Naive B cell (primary cell): Measurements from ENCODE around the gene ZNF497. TPM values are rescaled to one million over a fixed set of nuclear protein-coding genes. Genes with fewer than 3 reads are reported as not detected.
"Not testable (repeated sequence)": the region's sequence is repeated elsewhere in the genome, so short reads cannot be mapped to it uniquely, and the experiment has no call there.

ENCODE experiments used
- ATAC-seq, 2 donors: fragments of 150-1000 bp; cut with Tn5 transposase; 2 replicates each; pipeline ENCODE4 v1.10.0; 2021; ENCODE audit warnings: low read depth in 2 of 2, mild to moderate bottlenecking in 2 of 2, moderate library complexity in 2 of 2
- DNase-seq: peaks from one replicate; pipeline ENCODE4 v3.0.0; 2022
- H3K27ac Mint-ChIP-seq, 6 donors: one replicate each; pipeline ENCODE4 v1.8.0; 2020 to 2022; ENCODE audit warnings: mild to moderate bottlenecking in 6 of 6, mixed read lengths in 6 of 6, moderate library complexity in 5 of 6, inconsistent platforms in 2 of 6
- H3K27me3 Mint-ChIP-seq, 3 donors: one replicate each; pipeline ENCODE4 v1.8.0; 2021 to 2022; ENCODE audit warnings: mixed read lengths in 3 of 3, mild to moderate bottlenecking in 1 of 3
- H3K36me3 Mint-ChIP-seq, 2 donors: one replicate each; pipeline ENCODE4 v1.8.0; 2020 to 2022; ENCODE audit warnings: mixed read lengths in 2 of 2, inconsistent platforms in 1 of 2, mild to moderate bottlenecking in 1 of 2
- H3K4me1 Mint-ChIP-seq, 3 donors: one replicate each; pipeline ENCODE4 v1.8.0; 2020 to 2022; ENCODE audit warnings: mixed read lengths in 3 of 3, inconsistent platforms in 1 of 3, mild to moderate bottlenecking in 1 of 3, moderate library complexity in 1 of 3
- H3K4me3 Mint-ChIP-seq, 8 donors: one replicate each; pipeline ENCODE4 v1.8.0; 2020 to 2022; ENCODE audit warnings: mild to moderate bottlenecking in 8 of 8, mixed read lengths in 8 of 8, moderate library complexity in 8 of 8, inconsistent platforms in 2 of 8
- H3K9me3 Mint-ChIP-seq, 7 donors: one replicate each; pipeline ENCODE4 v1.8.0; 2020 to 2022; ENCODE audit warnings: mixed read lengths in 7 of 7, mild to moderate bottlenecking in 5 of 7, inconsistent platforms in 2 of 7, moderate library complexity in 1 of 7
- polyA plus RNA-seq, 6 donors: library from polyadenylated mRNA; unstranded; fragments of 300-500 nt; fragmentation: Illumina TruSeq; gene quantifications; one replicate each; pipeline ENCODE4 v1.2.3, GENCODE V29; 2021; ENCODE audit warnings: low read depth in 6 of 6

The ZNF497 gene
- polyA plus RNA-seq, 6 donors from 2014 or later: 0.23 to 2.3 (median 1.5) TPM

DNA sequence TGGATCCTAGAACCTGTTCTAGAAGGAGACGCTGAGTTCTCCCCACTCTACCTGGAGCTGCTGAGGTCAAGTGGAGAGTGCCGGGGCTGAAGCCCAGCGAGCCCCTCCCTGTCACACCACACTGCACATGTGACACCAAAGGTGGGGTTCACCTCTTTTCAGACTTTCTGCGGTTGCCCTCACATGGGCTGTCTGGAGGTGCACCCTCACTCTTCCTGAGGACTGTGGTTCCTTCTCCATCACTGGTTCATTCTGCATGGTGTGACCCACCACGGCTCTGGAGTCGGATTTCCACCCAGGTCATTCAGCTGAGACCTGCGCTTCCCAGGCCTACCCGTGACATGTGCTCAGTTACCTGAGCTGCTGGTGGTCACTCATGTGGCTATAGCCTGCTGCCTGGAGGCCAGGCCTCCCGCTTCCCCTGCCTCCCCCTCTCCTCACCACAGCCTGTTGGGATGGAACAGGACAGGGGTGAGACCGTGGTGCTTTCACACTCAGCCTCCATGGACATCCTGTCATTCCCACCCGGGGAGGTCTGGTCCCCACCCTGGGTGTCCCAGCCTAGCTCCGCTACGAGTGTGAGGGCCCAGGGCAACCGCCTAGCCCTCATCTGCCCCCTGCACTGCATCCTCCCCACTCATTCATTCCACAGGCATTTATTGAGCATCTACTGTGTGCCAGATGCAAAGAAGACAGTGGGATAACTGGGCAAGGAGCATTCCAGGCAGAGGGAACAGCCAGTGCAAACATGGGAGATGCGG, 8.7 kb downstream of the ZNF497 start:
- peak overlapping the region in 1 of 8 donors; percentile 38 for H3K4me3 Mint-ChIP-seq
- ATAC-seq (no peak), DNase-seq (no peak)
- H3K36me3 Mint-ChIP-seq: peaks cover 0 to 8% of the 10 kb centered on the region in 2 donors
- peaks cover 12 to 36% (median 19%) of the 10 kb centered on the region in 3 donors for H3K4me1 Mint-ChIP-seq
- no peaks in the 10 kb centered on the region for H3K9me3 Mint-ChIP-seq
- H3K27me3 Mint-ChIP-seq: peaks cover 0 to 4% (median 0%) of the 10 kb centered on the region in 3 donors
- H3K27ac Mint-ChIP-seq: no peak overlapping the region

DNA sequence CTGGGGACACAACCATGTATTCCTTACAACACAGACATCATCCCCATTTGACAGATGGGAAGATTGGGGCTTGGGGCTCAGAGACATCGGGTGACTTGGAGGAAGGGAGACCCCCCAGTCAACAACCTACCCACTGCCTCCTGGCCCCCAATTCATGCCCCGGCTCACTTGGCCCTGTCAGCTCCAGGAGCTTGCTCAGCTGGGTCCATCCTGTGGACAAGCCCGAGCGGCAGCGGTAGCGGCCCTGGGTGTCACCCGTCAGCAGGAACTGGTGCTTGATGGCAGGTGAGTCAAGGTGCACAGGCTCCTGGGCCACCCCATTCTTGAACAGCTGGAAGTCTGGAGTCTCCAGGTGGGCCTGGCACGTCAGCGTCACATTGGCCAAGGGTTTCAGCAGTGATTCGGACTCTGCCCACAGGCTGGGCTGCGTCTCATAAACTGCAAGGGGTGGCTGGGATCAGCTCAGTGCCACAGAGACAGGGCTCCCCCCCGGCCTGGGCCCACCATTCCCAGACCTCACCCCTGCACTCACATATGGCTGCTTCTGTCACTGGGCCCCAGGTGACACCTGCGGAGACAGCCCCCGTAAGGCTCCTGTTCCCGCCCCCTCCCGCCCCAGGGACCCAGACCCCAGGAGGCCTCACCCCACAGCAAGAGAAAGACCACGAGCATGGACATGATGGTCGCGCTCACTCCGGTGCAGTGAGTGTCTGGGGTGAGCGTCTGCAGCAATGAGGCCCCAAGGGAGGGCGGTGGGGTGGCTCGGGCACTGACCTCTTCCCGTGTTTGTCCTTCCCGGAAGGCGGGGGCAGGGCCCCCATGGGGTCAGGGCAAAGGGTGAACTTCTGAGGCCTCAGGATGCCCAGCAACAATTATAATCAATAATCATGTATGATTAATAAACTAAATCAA, 9.5 kb downstream of the ZNF497 start, which contains the start of gene A1BG:
Gene A1BG, minus strand, starts transcription at position 733 of the 912 bp plus-strand sequence. Its CDS starts 55 bp downstream, at position 678.
- peaks cover 0 to 3% (median 0%) of the 10 kb centered on the region in 3 donors for H3K27me3 Mint-ChIP-seq

DNA sequence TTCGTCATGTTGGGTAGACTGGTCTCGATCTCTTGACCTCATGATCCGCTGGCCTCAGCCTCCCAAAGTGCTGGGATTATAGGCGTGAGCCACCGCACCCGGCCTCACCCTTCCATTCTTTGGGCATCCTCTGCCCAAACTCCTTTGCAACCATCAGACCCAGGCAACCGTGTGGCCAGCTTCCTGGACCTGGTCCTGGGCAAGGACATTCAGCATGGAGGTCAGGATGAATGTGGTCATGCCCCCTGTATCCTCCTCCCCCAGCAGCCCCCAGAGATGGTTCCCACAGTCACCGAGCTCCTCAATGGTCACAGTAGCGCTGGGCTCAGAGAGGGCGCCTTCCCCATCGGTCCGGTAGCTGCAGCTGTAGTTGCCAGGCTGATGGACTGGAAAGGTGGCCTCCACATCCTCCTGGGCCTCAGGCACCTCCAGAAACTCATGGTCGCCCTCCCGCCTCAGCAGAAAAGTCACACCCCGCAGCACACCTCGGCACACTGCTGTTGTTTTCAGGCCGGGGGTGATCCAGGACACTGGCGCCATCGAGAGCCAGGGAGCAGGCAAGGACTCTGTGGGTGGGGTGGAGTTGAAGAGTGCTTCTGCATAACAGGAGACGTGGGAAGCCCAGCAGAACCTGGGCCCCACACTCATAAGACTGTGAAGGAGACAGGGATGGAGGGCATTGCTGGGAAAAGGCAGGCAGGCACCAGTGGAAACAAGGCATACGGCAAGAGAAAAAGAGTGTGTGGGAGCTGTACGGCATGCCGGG, 10.4 kb downstream of the ZNF497 start:
- ATAC-seq (no peak), DNase-seq (no peak)
- H3K36me3 Mint-ChIP-seq: peaks cover 0 to 8% of the 10 kb centered on the region in 2 donors
- no peaks in the 10 kb centered on the region for H3K9me3 Mint-ChIP-seq
- peak overlapping the region in 2 of 8 donors; percentile 62 to 71 for H3K4me3 Mint-ChIP-seq
- H3K4me1 Mint-ChIP-seq: peaks cover 12 to 36% (median 28%) of the 10 kb centered on the region in 3 donors
- no peaks in the 10 kb centered on the region for H3K27me3 Mint-ChIP-seq
- H3K27ac Mint-ChIP-seq: peak overlapping the region in 1 of 6 donors; percentile 44

More for the DNA sequence above, 9.5 kb downstream of the ZNF497 start, which contains the start of gene A1BG:
- no peaks in the 10 kb centered on the region for H3K9me3 Mint-ChIP-seq
- H3K36me3 Mint-ChIP-seq: peaks cover 0 to 8% of the 10 kb centered on the region in 2 donors
- H3K27ac Mint-ChIP-seq: no peak within 1 kb of the TSS
- H3K4me3 Mint-ChIP-seq: peak within 1 kb of the TSS in 2 of 8 donors; percentile 38 to 71
- ATAC-seq (no peak), DNase-seq (no peak)
- H3K4me1 Mint-ChIP-seq: peaks cover 12 to 36% (median 26%) of the 10 kb centered on the region in 3 donors

DNA sequence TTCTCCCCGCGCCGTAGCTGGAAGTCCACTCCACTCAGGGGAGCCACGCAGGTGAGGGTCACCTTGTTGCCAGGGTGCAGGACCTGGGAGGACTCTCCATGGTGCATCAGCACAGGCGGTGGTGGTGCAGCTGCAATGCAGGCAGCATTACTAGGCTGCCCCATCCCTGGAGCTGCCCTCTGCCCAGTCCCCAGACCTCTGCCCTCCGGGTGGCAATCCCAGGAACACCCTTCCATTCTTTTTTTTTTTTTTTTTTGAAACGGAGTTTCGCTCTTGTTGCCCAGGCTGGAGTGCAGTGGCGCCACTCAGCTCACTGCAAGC, 11.0 kb downstream of the ZNF497 start:
- ATAC-seq (no peak), DNase-seq (no peak)
- Mint-ChIP-seq H3K9me3 (no peaks in the 10 kb centered on the region), H3K36me3 (peaks cover 0 to 8% of the 10 kb centered on the region in 2 donors), H3K4me1 (peaks cover 15 to 32% (median 32%) of the 10 kb centered on the region in 3 donors), H3K27ac (peak overlapping the region in 1 of 6 donors; percentile 87), H3K27me3 (no peaks in the 10 kb centered on the region), H3K4me3 (peak overlapping the region in 2 of 8 donors; percentile 27 to 70)

DNA sequence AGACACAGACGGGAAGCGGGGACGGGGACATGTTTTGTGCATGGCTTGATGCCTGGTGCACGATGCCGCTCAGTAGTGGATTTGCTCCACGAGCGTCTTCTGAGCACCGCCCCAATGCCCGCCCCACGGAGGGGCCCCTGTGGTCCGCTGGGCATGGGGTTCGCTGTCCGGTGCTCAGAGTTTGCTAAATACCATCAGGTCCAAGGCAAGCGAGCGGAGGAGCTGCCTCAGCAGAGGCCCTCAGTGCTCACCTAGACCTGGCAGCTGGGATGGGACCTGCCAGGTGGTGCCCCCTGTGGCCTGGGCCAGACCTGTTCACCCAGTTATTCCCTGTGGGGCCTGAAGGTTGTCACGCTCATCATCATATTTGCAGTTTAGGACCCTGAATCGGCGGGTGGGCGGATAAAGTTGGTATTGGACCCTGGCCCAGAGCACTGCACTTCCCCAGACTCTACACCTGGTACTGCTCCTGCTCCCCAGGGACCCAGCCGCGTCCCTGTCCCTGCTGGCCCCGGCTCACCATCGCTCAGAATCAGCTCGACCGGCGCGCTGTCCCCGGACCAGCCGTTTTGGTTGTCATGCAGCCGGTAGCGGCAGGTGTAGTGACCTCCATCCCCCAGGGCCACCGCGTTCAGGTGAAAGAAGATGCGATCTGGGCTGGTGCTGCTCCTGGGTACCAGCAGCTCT, 11.5 kb downstream of the ZNF497 start:
- Mint-ChIP-seq H3K27me3 (no peaks in the 10 kb centered on the region), H3K36me3 (peaks cover 0 to 8% of the 10 kb centered on the region in 2 donors), H3K4me1 (peaks cover 15 to 37% (median 28%) of the 10 kb centered on the region in 3 donors), H3K27ac (peak overlapping the region in 2 of 6 donors; percentile 56 to 87), H3K9me3 (no peaks in the 10 kb centered on the region), H3K4me3 (peak overlapping the region in 7 of 8 donors; percentile 27 to 77 (median 51))
- DNase-seq (no peak), ATAC-seq (no peak)

DNA sequence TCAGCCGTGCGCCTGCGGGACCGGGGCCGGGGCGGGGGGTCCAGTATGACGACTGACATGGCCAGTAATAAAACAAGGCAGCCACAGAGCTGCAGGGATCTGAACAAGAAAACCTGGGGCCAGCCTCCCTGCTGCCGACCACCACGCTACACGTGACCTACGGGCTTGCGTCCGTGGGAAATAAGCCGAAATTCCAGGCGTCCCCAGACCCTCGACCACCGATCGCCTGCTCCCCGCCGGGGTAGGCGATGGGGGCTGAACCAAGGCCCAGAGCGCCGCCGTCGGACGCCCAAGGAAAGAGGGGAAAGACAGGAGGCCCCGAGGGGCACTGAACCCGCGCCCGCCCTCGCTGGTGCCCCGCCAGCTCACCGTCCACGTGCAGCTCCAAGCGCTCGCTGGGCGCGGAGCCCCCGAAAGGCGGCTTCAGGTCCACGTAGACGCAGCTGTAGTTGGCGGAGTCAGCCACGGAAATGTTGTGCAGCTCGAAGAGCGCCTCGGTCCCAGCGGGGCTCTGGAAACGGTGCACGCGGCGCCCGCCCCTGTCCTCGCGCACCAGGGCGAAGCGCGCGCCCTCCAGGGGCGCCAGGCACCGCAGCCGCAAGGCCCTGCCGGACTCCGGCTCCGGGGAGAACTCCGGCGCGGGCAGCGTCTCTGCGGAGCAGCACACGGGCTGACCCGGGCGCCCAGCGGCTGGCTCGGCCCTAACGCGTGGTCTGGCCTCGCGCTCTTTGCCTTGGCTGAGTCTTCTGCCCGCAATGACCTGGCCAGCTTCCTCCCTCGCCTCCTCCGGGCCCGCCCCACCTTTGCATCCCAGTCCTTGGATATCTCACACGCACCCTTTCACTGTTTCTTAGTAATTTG, 12.3 kb downstream of the ZNF497 start:
- Mint-ChIP-seq H3K27me3 (no peaks in the 10 kb centered on the region), H3K9me3 (no peaks in the 10 kb centered on the region), H3K36me3 (peaks cover 0 to 8% of the 10 kb centered on the region in 2 donors), H3K27ac (peak overlapping the region in 4 of 6 donors; percentile 36 to 96 (median 72)), H3K4me1 (peaks cover 20 to 45% (median 33%) of the 10 kb centered on the region in 3 donors), H3K4me3 (peak overlapping the region in 7 of 8 donors; percentile 15 to 95 (median 72))
- no peak for DNase-seq
- ATAC-seq: no peak

DNA sequence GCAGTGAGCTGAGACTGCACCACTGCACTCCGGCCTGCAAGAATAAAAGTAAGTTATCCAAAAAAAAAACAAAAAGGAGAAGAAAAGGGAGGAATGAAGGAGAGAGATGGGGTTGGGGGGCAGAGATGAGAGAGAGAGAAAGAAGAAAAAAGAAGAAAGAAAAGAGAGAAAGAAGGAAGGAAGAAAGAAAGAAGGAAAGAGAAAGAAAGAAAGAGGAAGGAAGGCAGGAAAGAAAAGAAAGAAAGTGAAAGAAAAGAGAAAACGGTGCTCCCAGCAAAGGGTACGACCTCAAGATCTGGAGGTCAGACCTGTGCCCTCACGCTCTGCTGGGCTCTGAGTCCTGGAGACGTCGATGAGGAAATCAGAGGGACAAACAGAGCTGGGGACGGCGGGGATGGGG, 13.0 kb downstream of the ZNF497 start:
- no peak for ATAC-seq
- H3K27me3 Mint-ChIP-seq: no peaks in the 10 kb centered on the region
- H3K4me3 Mint-ChIP-seq: peak overlapping the region; percentile 58 to 95 (median 72)
- peaks cover 0 to 8% of the 10 kb centered on the region in 2 donors for H3K36me3 Mint-ChIP-seq
- peaks cover 20 to 47% (median 33%) of the 10 kb centered on the region in 3 donors for H3K4me1 Mint-ChIP-seq
- no peak for DNase-seq
- no peaks in the 10 kb centered on the region for H3K9me3 Mint-ChIP-seq
- peak overlapping the region in 4 of 6 donors; percentile 36 to 96 (median 86) for H3K27ac Mint-ChIP-seq

DNA sequence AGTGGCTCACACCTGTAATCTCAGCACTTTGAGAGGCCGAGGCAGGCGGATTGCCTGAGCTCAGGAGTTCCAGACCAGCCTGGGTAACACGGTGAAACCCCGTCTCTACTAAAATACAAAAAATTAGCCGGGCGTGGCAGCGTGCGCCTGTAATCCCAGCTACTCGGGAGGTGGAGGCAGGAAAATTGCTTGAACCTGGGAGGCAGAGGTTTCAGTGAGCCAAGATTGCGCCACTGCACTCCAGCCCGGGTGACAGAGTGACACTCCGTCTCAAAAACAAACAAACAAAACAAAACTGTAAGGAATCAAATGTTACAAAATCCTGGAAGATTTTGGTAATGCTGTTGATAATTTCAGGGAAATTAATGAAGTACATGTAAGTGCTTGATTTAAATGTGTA, 14.5 kb downstream of the ZNF497 start:
- not testable (repeated sequence) for H3K27me3 Mint-ChIP-seq, H3K36me3 Mint-ChIP-seq, H3K9me3 Mint-ChIP-seq, DNase-seq
- Mint-ChIP-seq H3K4me1 (peaks cover 20 to 47% (median 33%) of the 10 kb centered on the region in 3 donors), H3K27ac (peak overlapping the region in 4 of 6 donors; percentile 74 to 95 (median 78)), H3K4me3 (peak overlapping the region; percentile 91 to 98 (median 95))
- peak; percentile 2 to 4 for ATAC-seq

DNA sequence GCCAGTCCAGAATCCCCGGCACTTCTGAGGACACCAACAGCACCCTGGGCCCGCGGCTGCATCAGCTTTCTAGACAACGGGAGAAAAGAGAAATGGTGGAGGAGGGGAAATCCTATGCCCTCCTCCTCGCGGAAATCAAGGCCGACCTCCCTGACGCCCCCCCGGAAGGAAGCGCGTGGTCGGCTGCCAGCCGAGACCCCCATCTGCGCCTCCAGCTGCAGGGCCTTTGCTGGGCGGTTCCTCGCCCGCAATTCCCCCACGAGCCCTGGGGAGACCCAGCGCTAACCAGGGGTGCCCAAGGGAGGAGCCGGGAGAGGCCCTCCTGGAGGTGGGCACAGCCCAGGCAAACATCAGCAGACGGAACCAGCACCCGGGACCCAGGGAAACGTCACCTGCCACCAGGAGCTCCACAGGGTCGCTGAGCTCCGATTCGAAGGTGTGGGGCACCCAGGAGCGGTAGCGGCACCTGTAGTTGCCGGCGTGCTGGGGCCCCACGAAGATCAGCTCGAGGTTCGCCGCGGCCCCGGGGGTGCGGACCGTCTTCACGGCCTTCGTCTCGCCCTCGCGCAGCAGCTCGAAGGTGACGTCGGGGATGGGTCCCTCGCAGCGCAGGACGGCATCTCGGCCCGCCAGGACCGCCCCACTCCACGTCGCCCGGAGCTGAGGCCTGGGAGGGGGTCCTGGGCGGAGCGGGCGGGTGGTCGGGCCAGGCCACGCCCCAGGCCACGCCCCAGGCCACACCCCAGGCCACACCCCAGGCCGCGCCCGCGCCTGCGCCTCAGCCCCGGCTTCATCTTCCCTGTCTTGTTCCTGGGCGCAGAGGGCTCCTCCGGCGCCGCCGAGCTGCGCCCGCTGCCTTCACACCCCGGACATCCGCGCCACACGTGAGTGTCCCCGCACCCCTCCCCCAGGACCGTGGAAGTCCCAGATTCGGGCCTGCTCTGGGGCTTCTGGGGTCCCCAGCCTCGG, 15.3 kb downstream of the ZNF497 start:
- peak; percentile 74 for DNase-seq
- Mint-ChIP-seq H3K4me3 (peak overlapping the region; percentile 91 to 98 (median 95)), H3K27ac (peak overlapping the region in 5 of 6 donors; percentile 74 to 95 (median 91)), H3K36me3 (peaks cover 0 to 8% of the 10 kb centered on the region in 2 donors), H3K27me3 (no peaks in the 10 kb centered on the region), H3K9me3 (no peaks in the 10 kb centered on the region), H3K4me1 (peaks cover 16 to 45% (median 29%) of the 10 kb centered on the region in 3 donors)
- ATAC-seq: peak; percentile 89

DNA sequence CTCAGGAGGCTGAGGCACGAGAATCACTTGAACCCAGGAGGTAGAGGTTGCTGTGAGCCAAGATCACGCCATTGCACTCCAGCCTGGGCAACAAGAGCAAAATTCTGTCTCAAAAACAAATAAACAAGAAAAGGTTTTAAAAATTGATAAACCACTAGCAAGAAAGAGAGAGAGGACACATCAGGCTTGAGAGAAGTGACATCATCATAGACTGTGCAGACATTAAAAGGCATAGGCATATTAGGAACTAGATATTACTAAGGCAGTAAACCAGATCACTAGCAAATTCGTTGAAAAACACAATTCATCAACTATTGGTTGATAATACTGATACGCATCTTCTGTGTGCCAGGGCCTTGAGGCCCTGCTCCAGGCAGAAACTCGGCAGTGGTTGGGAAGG, 17.0 kb downstream of the ZNF497 start:
- ATAC-seq (no peak), DNase-seq (no peak)
- Mint-ChIP-seq H3K9me3 (no peaks in the 10 kb centered on the region), H3K27ac (peak overlapping the region in 4 of 6 donors; percentile 23 to 74 (median 30)), H3K4me3 (peak overlapping the region; percentile 57 to 98 (median 94)), H3K27me3 (no peaks in the 10 kb centered on the region), H3K4me1 (peaks cover 18 to 36% (median 21%) of the 10 kb centered on the region in 3 donors), H3K36me3 (peaks cover 0 to 8% of the 10 kb centered on the region in 2 donors)
